Measurements from ENCODE around the gene CPPED1.

DNA sequence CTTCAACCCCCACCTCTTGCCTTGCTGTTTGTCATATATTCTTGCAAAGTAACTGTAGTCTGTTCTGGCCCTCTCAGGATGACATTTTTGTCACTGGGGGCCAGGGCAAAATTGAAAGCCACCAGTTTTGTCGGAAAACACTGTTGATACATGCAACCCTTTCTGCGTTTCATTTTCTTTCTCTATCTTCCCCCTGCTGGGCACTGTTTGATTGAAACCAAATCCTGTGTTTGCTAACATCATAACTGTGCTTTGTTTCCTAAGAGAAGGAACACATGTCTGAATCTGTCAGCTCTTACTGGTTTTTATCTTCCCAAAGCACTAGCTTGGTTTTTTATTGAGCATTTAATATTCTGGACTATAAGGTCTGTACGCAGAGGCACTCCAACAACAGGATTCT lies 11.7 kb upstream of the CPPED1 start:
- TF ChIP-seq, protein P1, sequence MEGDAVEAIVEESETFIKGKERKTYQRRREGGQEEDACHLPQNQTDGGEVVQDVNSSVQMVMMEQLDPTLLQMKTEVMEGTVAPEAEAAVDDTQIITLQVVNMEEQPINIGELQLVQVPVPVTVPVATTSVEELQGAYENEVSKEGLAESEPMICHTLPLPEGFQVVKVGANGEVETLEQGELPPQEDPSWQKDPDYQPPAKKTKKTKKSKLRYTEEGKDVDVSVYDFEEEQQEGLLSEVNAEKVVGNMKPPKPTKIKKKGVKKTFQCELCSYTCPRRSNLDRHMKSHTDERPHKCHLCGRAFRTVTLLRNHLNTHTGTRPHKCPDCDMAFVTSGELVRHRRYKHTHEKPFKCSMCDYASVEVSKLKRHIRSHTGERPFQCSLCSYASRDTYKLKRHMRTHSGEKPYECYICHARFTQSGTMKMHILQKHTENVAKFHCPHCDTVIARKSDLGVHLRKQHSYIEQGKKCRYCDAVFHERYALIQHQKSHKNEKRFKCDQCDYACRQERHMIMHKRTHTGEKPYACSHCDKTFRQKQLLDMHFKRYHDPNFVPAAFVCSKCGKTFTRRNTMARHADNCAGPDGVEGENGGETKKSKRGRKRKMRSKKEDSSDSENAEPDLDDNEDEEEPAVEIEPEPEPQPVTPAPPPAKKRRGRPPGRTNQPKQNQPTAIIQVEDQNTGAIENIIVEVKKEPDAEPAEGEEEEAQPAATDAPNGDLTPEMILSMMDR (conservative IDR thresholded peaks at IDR 0.05 in 1 of 2, IDR thresholded peaks at IDR 0.05 in 1 of 2; ENCODE audit: low read depth in 1 of 2, low read length in 2 of 2) = no peak
- TF ChIP-seq EZH2 (IDR thresholded peaks at IDR 0.05; ENCODE audit: low read length, missing control alignments) = no peak

Measured in fibroblast of lung (primary cell).